Hepatocyte (in vitro differentiated cells): ENCODE measurements around the gene TGIF2. TPM values are rescaled to one million over a fixed set of nuclear protein-coding genes. Genes with fewer than 3 reads are reported as not detected.

Experiments
- DNase-seq: peaks from one replicate; pipeline ENCODE4 v3.0.0-alpha.2; 2016; ENCODE audit warnings: low spot score
- H2AFZ ChIP-seq: fragments of 200-600 bp; sonication (generic); 2 replicates; pipeline ENCODE4 v1.6.0; 2016; ENCODE audit warnings: antibody characterized with exemption, mild to moderate bottlenecking
- H3K27ac ChIP-seq: fragments of 200-600 bp; sonication (generic); 2 replicates; pipeline ENCODE4 v1.5.1; 2016; ENCODE audit warnings: mild to moderate bottlenecking
- H3K27me3 ChIP-seq: fragments of 200-600 bp; sonication (generic); 2 replicates; pipeline ENCODE4 v1.6.1; 2016
- H3K36me3 ChIP-seq: fragments of 200-600 bp; sonication (generic); replicated peaks from 2 replicates; pipeline ENCODE4 v1.5.1; 2016; ENCODE audit warnings: low read depth; ENCODE audit not compliant: insufficient read depth
- H3K4me1 ChIP-seq: fragments of 200-600 bp; sonication (generic); 2 replicates; pipeline ENCODE4 v1.5.1; 2016; ENCODE audit warnings: mild to moderate bottlenecking, moderate library complexity; ENCODE audit not compliant: insufficient read depth
- H3K4me2 ChIP-seq: fragments of 200-600 bp; sonication (generic); 2 replicates; pipeline ENCODE4 v1.6.0; 2016
- H3K4me3 ChIP-seq: fragments of 200-600 bp; sonication (generic); 2 replicates; pipeline ENCODE4 v1.5.1; 2016; ENCODE audit warnings: mild to moderate bottlenecking
- H3K79me2 ChIP-seq: fragments of 200-600 bp; sonication (generic); 2 replicates; pipeline ENCODE4 v1.6.0; 2017; ENCODE audit warnings: mild to moderate bottlenecking
- H3K9me2 ChIP-seq: fragments of 200-600 bp; sonication (generic); replicated peaks from 2 replicates; pipeline ENCODE4 v1.6.0; 2017; ENCODE audit warnings: mild to moderate bottlenecking; ENCODE audit not compliant: insufficient read depth
- H3K9me3 ChIP-seq: fragments of 200-600 bp; sonication (generic); 2 replicates; pipeline ENCODE4 v1.5.1; 2016; ENCODE audit warnings: low read depth, mild to moderate bottlenecking
- H4K20me1 ChIP-seq: fragments of 200-600 bp; sonication (generic); 2 replicates; pipeline ENCODE4 v1.6.0; 2016; ENCODE audit warnings: mild to moderate bottlenecking; ENCODE audit not compliant: insufficient read depth, poor library complexity, severe bottlenecking
- CTCF ChIP-seq: fragments of 200-600 bp; sonication (generic); IDR thresholded peaks from 2 replicates; pipeline ENCODE4 v1.5.1; 2016; ENCODE audit warnings: antibody characterized with exemption, mild to moderate bottlenecking; ENCODE audit not compliant: poor library complexity
- EZH2 ChIP-seq: fragments of 200-600 bp; sonication (generic); IDR thresholded peaks from 2 replicates; pipeline ENCODE4 v1.6.1; 2016; ENCODE audit warnings: antibody characterized with exemption, mild to moderate bottlenecking, borderline replicate concordance
- EZH2phosphoT487 ChIP-seq: fragments of 200-600 bp; sonication (generic); IDR thresholded peaks from one replicate; pipeline ENCODE4 v1.6.1; 2018; ENCODE audit warnings: antibody characterized with exemption, mild to moderate bottlenecking, low read depth, moderate library complexity; ENCODE audit not compliant: unreplicated experiment, severe bottlenecking
- WGBS: methylation state at CpG from one replicate; pipeline ENCODE4 v1.1.6; 2016; ENCODE audit warnings: low lambda C conversion rate; ENCODE audit errors: missing lambda C conversion rate; 5-methylcytosine and 5-hydroxymethylcytosine counted together
- polyA plus RNA-seq: library from polyadenylated mRNA; unstranded; fragments of >200 nt; fragmentation: Nextera tagmentation; extraction: Ambion mirVana; gene quantifications from 2 replicates; pipeline ENCODE4 v1.2.1, GENCODE V29; 2016
- total RNA-seq: library from RNA; depleted of rRNA; stranded (reverse); fragments of >200 nt; gene quantifications from 2 replicates; pipeline ENCODE4 v1.2.3, GENCODE V29; 2014

The TGIF2 gene
- total and polyA plus RNA-seq, 2 experiments from 2014 or later: 30.6 to 38.5 TPM

DNA sequence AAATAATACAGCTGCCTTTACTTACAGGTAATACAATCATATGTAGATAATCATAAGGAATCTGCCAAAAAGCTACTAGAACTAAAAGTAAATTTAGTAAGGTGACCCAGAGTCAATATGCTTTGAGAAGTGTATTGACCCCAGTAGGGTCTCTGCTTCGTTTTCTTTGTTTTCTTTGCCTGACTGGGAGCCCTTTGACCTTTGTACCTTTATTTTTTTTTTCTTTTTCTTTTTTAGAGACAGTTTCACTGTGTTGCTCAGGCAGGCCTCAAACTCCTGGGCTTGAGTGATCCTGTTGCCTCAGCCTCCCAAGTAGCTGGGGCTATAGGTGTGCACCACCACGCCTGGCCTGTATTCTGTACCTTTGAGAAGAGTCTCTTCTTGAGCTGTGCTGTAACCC lies 50.0 kb downstream of the TGIF2 start:
- Histone ChIP-seq H3K27ac (no peak overlapping the region), H3K4me3 (no peak overlapping the region), H3K4me2 (no peak overlapping the region), H4K20me1 (no peaks in the 10 kb centered on the region), H2AFZ (no peak overlapping the region), H3K9me2 (no peaks in the 10 kb centered on the region), H3K9me3 (no peaks in the 10 kb centered on the region), H3K36me3 (no peaks in the 10 kb centered on the region), H3K79me2 (no peaks in the 10 kb centered on the region), H3K4me1 (no peaks in the 10 kb centered on the region), H3K27me3 (no peaks in the 10 kb centered on the region)
- TF ChIP-seq CTCF: no peak
- TF ChIP-seq EZH2phosphoT487: no peak
- no peak for TF ChIP-seq EZH2
- no peak for DNase-seq
- 80% methylated on average over 2 of the region's 2 CpGs for WGBS

DNA sequence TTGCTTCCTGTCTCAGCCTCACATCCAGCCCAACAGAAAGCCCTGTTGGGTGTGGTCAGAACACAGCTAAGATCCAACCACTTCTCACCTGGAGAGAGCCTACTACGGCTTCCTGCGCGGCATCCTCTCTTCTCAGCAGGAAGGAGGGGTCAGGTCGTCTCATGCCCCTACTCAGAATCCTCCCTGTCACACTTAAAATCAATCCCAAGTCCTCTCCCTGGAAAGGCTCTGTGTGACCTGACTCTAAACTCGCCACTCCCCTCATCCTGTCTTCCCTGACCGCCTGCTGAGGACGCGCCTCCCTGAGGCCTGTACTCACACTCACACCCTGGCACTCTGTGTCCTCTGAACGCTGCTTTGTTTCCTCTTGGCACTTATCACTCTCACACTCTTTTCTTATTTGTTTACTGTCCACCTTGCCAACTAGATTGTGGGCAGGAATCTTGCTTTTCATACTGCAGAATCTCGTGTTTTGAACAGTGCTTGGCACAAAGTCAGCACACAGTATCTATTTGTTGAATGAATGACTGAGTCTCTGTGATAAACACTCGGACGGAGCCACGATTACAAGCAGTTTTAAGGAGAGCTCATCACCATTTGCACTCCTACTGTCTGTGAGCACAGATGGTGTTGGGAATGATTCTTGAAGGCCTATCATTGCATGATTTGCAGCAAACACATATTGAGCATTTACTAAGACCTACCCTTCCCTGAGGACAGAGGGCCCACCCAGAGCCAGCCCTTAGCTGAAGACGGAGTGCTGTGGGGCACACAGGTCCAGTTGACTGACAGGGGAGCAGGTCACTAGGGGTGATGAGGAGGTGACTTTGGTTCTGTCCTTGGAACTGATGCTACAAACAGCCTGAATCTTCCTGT lies 50.9 kb downstream of the TGIF2 start:
- WGBS: 70% methylated on average over 14 of the region's 14 CpGs
- Histone ChIP-seq H3K27me3 (no peaks in the 10 kb centered on the region), H3K36me3 (no peaks in the 10 kb centered on the region), H3K4me2 (no peak overlapping the region), H3K9me2 (no peaks in the 10 kb centered on the region), H4K20me1 (no peaks in the 10 kb centered on the region), H2AFZ (no peak overlapping the region), H3K79me2 (no peaks in the 10 kb centered on the region), H3K27ac (no peak overlapping the region), H3K4me1 (no peaks in the 10 kb centered on the region), H3K9me3 (no peaks in the 10 kb centered on the region), H3K4me3 (no peak overlapping the region)
- no peak for DNase-seq
- TF ChIP-seq EZH2 (no peak), EZH2phosphoT487 (no peak), CTCF (no peak)

DNA sequence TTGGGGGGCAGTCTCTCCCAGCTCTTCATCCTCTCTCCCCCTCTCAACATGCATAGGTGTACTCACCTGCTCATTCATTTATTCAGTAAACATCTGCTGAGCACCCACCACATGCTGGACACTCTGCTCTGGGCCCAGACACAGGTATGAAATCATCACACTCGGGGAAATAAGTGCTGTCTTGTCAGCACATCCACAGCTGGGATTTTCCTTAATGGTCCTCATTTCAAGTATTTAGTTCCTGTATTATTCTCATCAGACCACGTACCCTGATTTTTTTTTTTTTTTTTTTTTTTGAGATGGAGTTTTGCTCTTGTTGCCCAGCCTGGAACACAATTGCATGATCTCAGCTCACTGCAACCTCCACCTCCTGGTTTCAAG lies 51.5 kb downstream of the TGIF2 start:
- 78% methylated on average over 2 of the region's 2 CpGs for WGBS
- Histone ChIP-seq H4K20me1 (no peaks in the 10 kb centered on the region), H3K36me3 (no peaks in the 10 kb centered on the region), H2AFZ (no peak overlapping the region), H3K4me1 (no peaks in the 10 kb centered on the region), H3K27me3 (no peaks in the 10 kb centered on the region), H3K4me3 (no peak overlapping the region), H3K4me2 (no peak overlapping the region), H3K9me3 (no peaks in the 10 kb centered on the region), H3K27ac (no peak overlapping the region), H3K79me2 (no peaks in the 10 kb centered on the region), H3K9me2 (no peaks in the 10 kb centered on the region)
- no peak for TF ChIP-seq EZH2
- DNase-seq: no peak

GRCh38 chr20:36628076-36628475 lies 54.7 kb downstream of the TGIF2 start:
- H3K27ac ChIP-seq: no peak overlapping the region
- H2AFZ ChIP-seq: no peak overlapping the region
- H4K20me1 ChIP-seq: no peaks in the 10 kb centered on the region
- H3K9me2 ChIP-seq: no peaks in the 10 kb centered on the region
- H3K4me1 ChIP-seq: no peaks in the 10 kb centered on the region
- no peaks in the 10 kb centered on the region for H3K27me3 ChIP-seq
- 82% methylated on average over 7 of the region's 7 CpGs for WGBS
- H3K4me2 ChIP-seq: no peak overlapping the region
- no peak for DNase-seq
- no peaks in the 10 kb centered on the region for H3K36me3 ChIP-seq
- H3K4me3 ChIP-seq: no peak overlapping the region
- no peaks in the 10 kb centered on the region for H3K9me3 ChIP-seq
- H3K79me2 ChIP-seq: no peaks in the 10 kb centered on the region
- TF ChIP-seq EZH2phosphoT487: no peak
